H1 (cell line): ENCODE results near the gene EPHA10. TPM values are rescaled to one million over a fixed set of nuclear protein-coding genes. Genes with fewer than 3 reads are reported as not detected.

Experiments
- polyA plus RNA-seq, 7 experiments: library from polyadenylated mRNA; depleted of rRNA in 3 of 7; stranded (reverse) in 5 of 7; unstranded in 2 of 7; fragments of >200 nt in 5 of 7; fragments of 200-250 nt in 2 of 7; gene quantifications; 1 replicate in 5 of 7; 2 replicates in 1 of 7; 4 replicates in 1 of 7; pipeline versions ENCODE4 v1.2.1 to v1.2.3, GENCODE V29; 2011 to 2013; ENCODE audit warnings: missing spikeins in 2 of 7, mixed read lengths in 2 of 7
- small RNA-seq: library from polyadenylated mRNA; stranded (forward); fragments of <200 nt; extraction: miRNeasy Mini kit (QIAGEN cat#:217004); gene quantifications from one replicate; pipeline ENCODE3, GENCODE V24; 2013; ENCODE audit not compliant: insufficient read depth
- total RNA-seq: library from RNA; stranded (reverse); fragmentation: NEBNext Ultra II Directional; extraction: Animal tissue kit (Norgen Biotek cat#: 25700); gene quantifications from 2 replicates; pipeline ENCODE4 v1.2.1, GENCODE V29; 2021

The EPHA10 gene
- total and polyA plus RNA-seq, 2 of the 8 experiments (the other 6 are each of a cell fraction or from before 2014, with no cell fraction given), result 0.54 to 1.0 TPM

Small RNA genes lying within 50 kb of the gene (small RNA-seq; reads per million reads assigned to genes)
- not detected for gene RF00019

Other genes with a start within 250 kb of the EPHA10 start
- 14.8 and 15.7 TPM in 2 replicates for gene SNIP1, start 210.8 kb downstream of the EPHA10 start, total RNA-seq
- gene SNIP1, start 210.8 kb downstream of the EPHA10 start, polyA plus RNA-seq (2011; rRNA removed), result 3.7 and 6.3 TPM in 2 replicates
- gene DNALI1, start 208.2 kb downstream of the EPHA10 start, total RNA-seq, result 9.5 and 11.3 TPM in 2 replicates
- 8.9 and 10.9 TPM in 2 replicates for gene DNALI1, start 208.2 kb downstream of the EPHA10 start, polyA plus RNA-seq (2011; rRNA removed)
- gene GNL2, start 169.2 kb downstream of the EPHA10 start, total RNA-seq, result 88.3 and 95.6 TPM in 2 replicates
- 14.0 and 22.2 TPM in 2 replicates for gene GNL2, start 169.2 kb downstream of the EPHA10 start, polyA plus RNA-seq (2011; rRNA removed)
- gene RSPO1, start 130.2 kb downstream of the EPHA10 start, total RNA-seq, result 0.21 TPM in 1 of 2 replicates, not detected in the other
- 0.28 and 0.39 TPM in 2 replicates for gene RSPO1, start 130.2 kb downstream of the EPHA10 start, polyA plus RNA-seq (2011; rRNA removed)
- gene CDCA8, start 72.6 kb downstream of the EPHA10 start, total RNA-seq, result 41.6 and 43.9 TPM in 2 replicates
- gene CDCA8, start 72.6 kb downstream of the EPHA10 start, polyA plus RNA-seq (2011; rRNA removed), result 37.8 and 46.2 TPM in 2 replicates
- 4.2 and 4.8 TPM in 2 replicates for gene MANEAL, start 28.7 kb upstream of the EPHA10 start, total RNA-seq
- gene MANEAL, start 28.7 kb upstream of the EPHA10 start, polyA plus RNA-seq (2011; rRNA removed), result 7.1 and 7.2 TPM in 2 replicates
- 36.9 and 42.4 TPM in 2 replicates for gene C1orf122, start 42.7 kb upstream of the EPHA10 start, total RNA-seq
- 32.1 and 45.4 TPM in 2 replicates for gene C1orf122, start 42.7 kb upstream of the EPHA10 start, polyA plus RNA-seq (2011; rRNA removed)
- gene YRDC, start 43.1 kb upstream of the EPHA10 start, total RNA-seq, result 21.6 and 23.1 TPM in 2 replicates
- 20.6 and 21.1 TPM in 2 replicates for gene YRDC, start 43.1 kb upstream of the EPHA10 start, polyA plus RNA-seq (2011; rRNA removed)
- gene MTF1, start 94.5 kb upstream of the EPHA10 start, total RNA-seq, result 12.6 and 15.5 TPM in 2 replicates
- gene MTF1, start 94.5 kb upstream of the EPHA10 start, polyA plus RNA-seq (2011; rRNA removed), result 3.2 and 4.0 TPM in 2 replicates
- gene INPP5B, start 181.9 kb upstream of the EPHA10 start, total RNA-seq, result 23.7 and 25.1 TPM in 2 replicates
- 13.5 and 14.0 TPM in 2 replicates for gene INPP5B, start 181.9 kb upstream of the EPHA10 start, polyA plus RNA-seq (2011; rRNA removed)
- 137 and 145 TPM in 2 replicates for gene SF3A3, start 224.9 kb upstream of the EPHA10 start, total RNA-seq
- 25.0 and 40.5 TPM in 2 replicates for gene SF3A3, start 224.9 kb upstream of the EPHA10 start, polyA plus RNA-seq (2011; rRNA removed)
- 35.6 and 35.8 TPM in 2 replicates for gene FHL3, start 240.4 kb upstream of the EPHA10 start, total RNA-seq
- gene FHL3, start 240.4 kb upstream of the EPHA10 start, polyA plus RNA-seq (2011; rRNA removed), result 14.3 and 22.8 TPM in 2 replicates
- 56.4 and 60.5 TPM in 2 replicates for gene UTP11, start 247.6 kb upstream of the EPHA10 start, total RNA-seq
- 18.2 and 19.5 TPM in 2 replicates for gene UTP11, start 247.6 kb upstream of the EPHA10 start, polyA plus RNA-seq (2011; rRNA removed)